Measurements from ENCODE around the gene WNT5B.
"Not testable (repeated sequence)": the region's sequence is repeated elsewhere in the genome, so short reads cannot be mapped to it uniquely, and the experiment has no call there.

The WNT5B gene

DNA sequence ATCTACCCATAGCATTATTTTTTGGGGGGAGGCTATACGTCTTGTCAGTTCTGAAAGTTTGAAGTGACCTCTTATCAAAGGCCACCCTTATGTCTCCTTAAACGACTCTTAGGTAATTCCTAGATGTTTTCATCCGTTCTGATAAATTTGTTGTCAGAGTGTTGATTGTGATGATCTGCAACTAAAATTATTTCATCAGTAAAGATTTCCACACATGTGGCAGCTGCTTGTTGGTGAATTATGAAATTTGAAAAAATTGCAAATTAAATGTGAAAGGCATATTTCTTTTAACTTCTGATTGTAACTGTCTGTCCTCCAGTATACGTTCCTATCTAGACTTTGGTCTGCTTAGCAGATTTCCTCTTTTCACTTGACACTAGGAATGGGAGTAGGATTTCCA is 63.2 kb downstream of the WNT5B start:
- no peak for DNase-seq

DNA sequence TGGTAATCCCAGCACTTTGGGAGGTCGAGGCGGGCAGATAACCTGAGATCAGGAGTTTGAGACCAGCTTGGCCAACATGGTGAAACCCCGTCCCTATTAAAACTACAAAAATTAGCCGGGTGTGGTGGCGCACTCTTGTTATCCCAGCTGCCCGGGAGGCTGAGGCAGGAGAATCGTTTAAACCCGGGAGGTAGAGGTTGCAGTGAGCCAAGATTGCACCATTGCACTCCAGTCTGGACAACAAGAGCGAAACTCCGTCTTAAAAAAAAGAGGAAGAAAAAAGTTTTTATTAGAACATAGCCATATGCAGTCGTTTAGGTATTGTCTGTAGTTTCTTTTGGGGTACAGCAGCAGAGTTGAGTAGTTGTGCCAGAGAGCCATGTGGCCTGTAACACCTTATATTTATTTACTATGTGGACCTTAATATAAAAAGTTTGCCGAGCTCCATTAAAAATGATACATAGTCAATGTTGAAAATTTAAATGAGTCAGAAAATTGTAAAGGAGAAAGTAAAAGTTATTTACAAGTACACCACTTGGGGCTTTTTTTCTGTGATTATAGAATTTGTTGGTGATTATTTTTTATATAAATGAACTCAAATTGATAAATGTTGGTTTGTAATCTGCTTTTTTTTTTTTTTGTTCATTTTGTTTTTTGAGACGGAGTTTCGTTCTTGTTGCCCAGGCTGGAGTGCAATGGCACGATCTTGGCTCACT is 64.0 kb downstream of the WNT5B start:
- DNase-seq = no peak

DNA sequence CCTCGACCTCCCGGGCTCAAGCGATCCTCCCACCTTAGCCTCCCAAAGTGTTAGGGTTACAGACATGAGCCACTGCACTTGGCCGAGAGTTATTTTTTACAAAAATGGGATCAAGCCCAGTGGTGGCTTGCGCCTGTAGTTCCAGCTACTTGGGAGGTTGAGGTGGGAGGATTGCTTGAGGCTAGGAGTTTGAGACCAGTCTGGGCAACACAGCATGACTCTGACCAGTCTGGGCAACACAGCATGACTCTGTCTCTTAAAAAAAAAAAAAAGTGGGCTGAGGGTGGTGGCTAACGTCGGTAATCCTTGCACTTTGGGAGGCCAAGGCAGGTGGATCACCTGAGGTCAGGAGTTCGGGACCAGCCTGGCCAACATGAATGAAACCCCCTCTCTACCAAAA is 66.1 kb downstream of the WNT5B start:
- not testable (repeated sequence) for DNase-seq

DNA sequence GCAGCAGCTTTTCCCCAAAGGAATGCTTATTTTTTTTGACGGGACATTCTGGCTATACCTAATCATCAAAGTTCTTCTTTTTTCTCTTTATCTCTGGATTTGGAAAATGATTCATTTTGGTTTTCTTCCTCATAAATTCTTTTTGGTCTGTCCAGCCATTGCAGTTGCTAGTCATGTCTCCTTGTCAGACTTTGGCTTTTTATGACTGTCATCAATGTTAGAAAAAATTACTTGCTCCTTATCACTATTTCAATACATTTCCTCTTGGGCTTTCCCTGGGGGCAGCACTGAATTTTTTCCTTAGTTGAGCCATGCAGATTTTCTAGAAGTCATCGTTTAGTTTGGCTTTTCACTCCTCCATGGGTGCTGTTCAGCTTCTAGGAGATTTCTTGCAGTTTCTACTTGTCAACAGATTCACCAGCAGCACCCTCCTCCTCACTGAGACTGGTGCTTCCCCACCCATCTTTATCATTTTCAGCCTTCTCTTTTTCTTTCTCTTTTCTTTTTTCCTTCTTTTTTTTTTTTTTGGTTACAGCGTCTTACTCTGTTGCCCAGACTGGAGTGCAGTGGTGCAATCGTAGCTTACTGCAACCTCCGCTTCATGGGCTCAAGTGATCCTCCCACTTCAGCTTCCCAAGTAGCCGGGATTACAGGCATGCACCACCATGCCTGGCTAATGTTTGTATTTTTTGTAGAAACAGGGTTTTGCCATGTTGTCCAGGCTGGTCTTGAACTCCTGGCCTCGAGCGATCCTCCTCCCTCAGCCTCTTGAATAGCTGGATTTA is 67.0 kb downstream of the WNT5B start:
- DNase-seq = no peak

DNA sequence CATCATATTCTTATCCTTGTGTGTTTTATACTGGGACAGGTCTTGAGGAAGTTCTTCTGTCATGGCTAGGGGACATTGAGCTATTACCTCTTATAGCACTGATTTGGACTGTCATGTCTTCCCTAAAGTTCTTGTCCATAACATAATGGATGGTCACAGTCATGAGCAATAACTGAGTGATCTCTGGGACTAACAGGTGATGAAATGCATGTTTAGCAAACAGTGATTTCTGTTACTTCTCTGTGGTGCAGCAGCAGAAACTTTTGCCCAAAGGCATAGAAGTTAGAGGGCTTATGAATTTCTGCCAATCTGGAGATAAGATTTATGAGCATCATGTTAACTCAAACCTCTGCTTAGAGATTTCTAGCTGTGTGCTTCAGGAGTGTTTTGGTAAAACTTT is 67.8 kb downstream of the WNT5B start:
- no peak for DNase-seq

All from COR-L47 (cell line).